Posterior vena cava (tissue), 2 donors: ENCODE measurements around the gene RFLNA. TPM values are rescaled to one million over a fixed set of nuclear protein-coding genes. Genes with fewer than 3 reads are reported as not detected.
"Not testable (repeated sequence)": the region's sequence is repeated elsewhere in the genome, so short reads cannot be mapped to it uniquely, and the experiment has no call there.

ENCODE experiments used
- DNase-seq: peaks from one replicate; pipeline ENCODE4 v3.0.0-alpha.2; 2020; ENCODE audit warnings: low spot score
- intact Hi-C, 2 donors: fragments of 100-400 bp; cut with DNase I; formaldehyde crosslinking; loops; one replicate each; pipeline versions ENCODE4 v1.14.1 to v1.14.2; 2022 to 2023
- total RNA-seq, 2 donors: library from RNA; stranded (reverse); fragmentation: NEBNext Ultra II Directional; extraction: Animal tissue kit (Norgen Biotek cat#: 25700); gene quantifications; one replicate each; pipeline ENCODE4 v1.2.1, GENCODE V29; 2021
- donor health status: DM: yes; HTN: yes; CAD: no.
- donor health status: DM: yes; HTN: yes; CAD: no.

The RFLNA gene
- total RNA-seq, 2 donors from 2014 or later, result 0.97 to 1.2 TPM

- no peak for DNase-seq
- intact Hi-C loops, result loop anchor here (5.0 kb wide), 3 partner anchors 262 to 277 kb away; no protein-coding TSS in a partner anchor
Observed at GRCh38 chr12:124314766-124315165, 19.9 kb downstream of the RFLNA start.

- intact Hi-C loops, result loop anchor here (5.0 kb wide), 3 partner anchors 263 to 278 kb away; no protein-coding TSS in a partner anchor
- DNase-seq, result no peak
Observed at GRCh38 chr12:124315372-124316044, 20.6 kb downstream of the RFLNA start.

- DNase-seq, result no peak
- intact Hi-C loops, result loop anchor here (5.0 kb wide), 3 partner anchors 264 to 279 kb away; no protein-coding TSS in a partner anchor
Observed at GRCh38 chr12:124316257-124316900, 21.5 kb downstream of the RFLNA start.

GRCh38 chr12:124317400-124317799 is 22.5 kb downstream of the RFLNA start:
- intact Hi-C loops, result loop anchor here (5.0 kb wide), 3 partner anchors 265 to 280 kb away; no protein-coding TSS in a partner anchor
- DNase-seq, result no peak

GRCh38 chr12:124318278-124319020 is 23.6 kb downstream of the RFLNA start:
- no peak for DNase-seq
- intact Hi-C loops, result loop anchor here (5.0 kb wide), 3 partner anchors 266 to 281 kb away; no protein-coding TSS in a partner anchor

GRCh38 chr12:124319368-124320050 is 24.6 kb downstream of the RFLNA start:
- intact Hi-C loops, result loop anchor here (5.0 kb wide), 3 partner anchors 267 to 282 kb away; no protein-coding TSS in a partner anchor
- DNase-seq, result no peak

GRCh38 chr12:124321040-124321481 is 26.2 kb downstream of the RFLNA start:
- DNase-seq, result peak; percentile 93
- intact Hi-C loops, result no loop called here

GRCh38 chr12:124321556-124322270 is 26.8 kb downstream of the RFLNA start:
- no peak for DNase-seq
- intact Hi-C loops, result no loop called here

- DNase-seq, result no peak
- intact Hi-C loops, result no loop called here
Observed at GRCh38 chr12:124322271-124322998, 27.5 kb downstream of the RFLNA start.

GRCh38 chr12:124322999-124323328 is 28.1 kb downstream of the RFLNA start:
- intact Hi-C loops, result not testable (repeated sequence)

GRCh38 chr12:124323771-124324530 is 29.1 kb downstream of the RFLNA start:
- intact Hi-C loops, result no loop called here
- no peak for DNase-seq

More at GRCh38 chr12:124322999-124323328, 28.1 kb downstream of the RFLNA start:
- not testable (repeated sequence) for DNase-seq

GRCh38 chr12:124324803-124325705 is 30.2 kb downstream of the RFLNA start:
- intact Hi-C loops, result no loop called here
- no peak for DNase-seq

- intact Hi-C loops, result no loop called here
- DNase-seq, result no peak
Observed at GRCh38 chr12:124326104-124326503, 31.2 kb downstream of the RFLNA start.

GRCh38 chr12:124326871-124327270 is 32.0 kb downstream of the RFLNA start:
- intact Hi-C loops, result no loop called here
- no peak for DNase-seq

GRCh38 chr12:124327362-124328043 is 32.6 kb downstream of the RFLNA start:
- intact Hi-C loops, result no loop called here
- DNase-seq, result no peak

- intact Hi-C loops, result no loop called here
- no peak for DNase-seq
Observed at GRCh38 chr12:124328116-124328515, 33.2 kb downstream of the RFLNA start.
